H1 (cell line): Measurements from ENCODE around the gene USH2A.

Source experiments
- CTCF ChIP-seq, 3 experiments: IDR thresholded peaks; 1 replicate in 2 of 3; 2 replicates in 1 of 3; pipeline versions ENCODE4 v1.5.1 to v1.6.1; 2011; ENCODE audit warnings: low read length in 3 of 3, mild to moderate bottlenecking in 3 of 3, inconsistent platforms in 2 of 3, low read depth in 1 of 3, moderate library complexity in 1 of 3; ENCODE audit not compliant: insufficient read depth in 1 of 3; ENCODE audit errors: control extremely low read depth in 1 of 3
- EZH2 ChIP-seq: fragments of 200-600 bp; sonication (generic); IDR thresholded peaks from 2 replicates; pipeline ENCODE4 v1.7.1; 2012; ENCODE audit warnings: low read depth, mild to moderate bottlenecking, moderate library complexity, low read length, inconsistent platforms; ENCODE audit not compliant: severe bottlenecking
- JUN ChIP-seq: IDR thresholded peaks from 2 replicates; pipeline ENCODE4 v1.6.1; 2011; ENCODE audit warnings: low read depth, mild to moderate bottlenecking, improper control_type of control experiment, low read length
- JUND ChIP-seq: IDR thresholded peaks from 2 replicates; pipeline ENCODE4 v1.6.1; 2011; ENCODE audit warnings: mild to moderate bottlenecking, improper control_type of control experiment, low read length
- KDM5A ChIP-seq: fragments of 200-600 bp; IDR thresholded peaks from 2 replicates; pipeline ENCODE4 v1.7.1; 2012; ENCODE audit warnings: mild to moderate bottlenecking, low read length, inconsistent platforms, mixed read lengths
- POLR2A ChIP-seq, 2 experiments: IDR thresholded peaks; 1 replicate in 1 of 2; 2 replicates in 1 of 2; pipeline ENCODE4 v1.6.1; 2011; ENCODE audit warnings: low read depth in 2 of 2, low read length in 2 of 2, mild to moderate bottlenecking in 2 of 2; ENCODE audit errors: control extremely low read depth in 1 of 2
- POLR2AphosphoS5 ChIP-seq: IDR thresholded peaks from 2 replicates; pipeline ENCODE4 v1.6.1; 2011; ENCODE audit warnings: low read depth, low read length
- RFX5 ChIP-seq: IDR thresholded peaks from 2 replicates; pipeline ENCODE4 v1.6.1; 2011; ENCODE audit warnings: low read depth, low read length, improper control_type of control experiment, borderline replicate concordance
- USF2 ChIP-seq: IDR thresholded peaks from 2 replicates; pipeline ENCODE4 v1.6.1; 2011; ENCODE audit warnings: low read length, improper control_type of control experiment

- TF ChIP-seq JUND = no peak
- no peak for TF ChIP-seq KDM5A
- TF ChIP-seq CTCF (IDR thresholded peaks at IDR 0.05; ENCODE audit: control extremely low read depth in 1 of 3, insufficient read depth in 1 of 3, low read depth in 1 of 3, low read length in 3 of 3) = no peak
- no peak for TF ChIP-seq EZH2
- no peak for TF ChIP-seq POLR2A (IDR thresholded peaks at IDR 0.05; ENCODE audit: control extremely low read depth in 1 of 2, low read depth in 2 of 2, low read length in 2 of 2)
- TF ChIP-seq JUN = no peak
- no peak for TF ChIP-seq POLR2AphosphoS5
- no peak for TF ChIP-seq RFX5
- TF ChIP-seq USF2 = no peak
Measured at GRCh38 chr1:216111842-216112241, 311.4 kb downstream of the USH2A start.
